Measurements from ENCODE around the gene PRDM16. TPM values are rescaled to one million over a fixed set of nuclear protein-coding genes. Genes with fewer than 3 reads are reported as not detected.

PRDM16 gene
- polyA plus RNA-seq, 1 of the 3 experiments (the other 2 are of a cell fraction): not detected

DNA sequence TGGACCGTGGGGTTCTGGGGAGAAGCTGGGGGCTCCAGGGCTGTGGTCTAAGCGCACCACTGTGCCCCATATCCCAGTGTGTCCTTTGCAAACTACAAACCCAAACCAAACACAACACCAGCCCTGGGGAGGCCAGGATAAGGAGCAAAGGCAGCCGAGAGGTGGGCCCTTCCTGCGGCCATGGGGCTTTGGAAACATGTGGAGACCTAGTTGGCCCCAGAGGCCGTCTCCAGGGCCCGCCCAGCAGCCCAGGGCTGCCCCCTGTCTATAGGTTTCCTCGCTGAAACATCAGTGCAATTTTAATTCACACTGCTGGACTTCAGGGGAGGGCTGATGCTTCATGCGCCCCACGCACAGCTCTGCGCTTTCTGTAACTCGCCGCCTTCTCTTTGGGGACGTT, 61.3 kb downstream of the PRDM16 start:
- H3K4me2 ChIP-seq: no peak overlapping the region
- H3K4me3 ChIP-seq (ENCODE audit: low read depth in 2 of 2, low read length in 1 of 2): no peak overlapping the region
- H3K36me3 ChIP-seq (replicated peaks in 1 of 2; ENCODE audit: control insufficient read depth in 1 of 2, insufficient read depth in 2 of 2, low read length in 1 of 2): no peaks in the 10 kb centered on the region
- H3K27me3 ChIP-seq (ENCODE audit: insufficient read depth): no peaks in the 10 kb centered on the region
- H3K9me2 ChIP-seq: no peaks in the 10 kb centered on the region
- H3K4me1 ChIP-seq (ENCODE audit: control insufficient read depth in 1 of 2, insufficient read depth in 2 of 2, low read depth in 1 of 2, low read length in 1 of 2): no peaks in the 10 kb centered on the region
- no peaks in the 10 kb centered on the region for H3F3A ChIP-seq (replicated peaks; ENCODE audit: insufficient read depth)
- POLR2A ChIA-PET: no interaction called here
- no peak overlapping the region for H2AFZ ChIP-seq (ENCODE audit: low read depth)
- no peak for TF ChIP-seq RFX5 (IDR thresholded peaks at IDR 0.05; ENCODE audit: low read length)
- TF ChIP-seq POLR2AphosphoS5 (IDR thresholded peaks at IDR 0.05; ENCODE audit: low read depth, low read length): no peak
- TF ChIP-seq, protein P1, sequence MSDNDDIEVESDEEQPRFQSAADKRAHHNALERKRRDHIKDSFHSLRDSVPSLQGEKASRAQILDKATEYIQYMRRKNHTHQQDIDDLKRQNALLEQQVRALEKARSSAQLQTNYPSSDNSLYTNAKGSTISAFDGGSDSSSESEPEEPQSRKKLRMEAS (IDR thresholded peaks at IDR 0.05; ENCODE audit: low read depth): no peak
- TF ChIP-seq FOXM1 (IDR thresholded peaks at IDR 0.05; ENCODE audit: low read depth): no peak
- no peak for TF ChIP-seq FOXJ3 (CRISPR knock-in tag; IDR thresholded peaks at IDR 0.05)
- no peak for TF ChIP-seq GATA2 (CRISPR knock-in tag; IDR thresholded peaks at IDR 0.05)
- TF ChIP-seq GABPA (IDR thresholded peaks at IDR 0.05; ENCODE audit: low read depth): no peak
- TF ChIP-seq ELF1 (IDR thresholded peaks at IDR 0.05): no peak
- CTCF ChIA-PET: no interaction called here
- no peak for DNase-seq
- no peak overlapping the region for H3K9ac ChIP-seq
- H3K79me2 ChIP-seq (ENCODE audit: insufficient read depth): no peaks in the 10 kb centered on the region
- H4K20me1 ChIP-seq (ENCODE audit: insufficient read depth): no peaks in the 10 kb centered on the region
- WGBS (ENCODE audit: low lambda C conversion rate): 55% methylated on average over 8 of the region's 13 CpGs
- H3K9me3 ChIP-seq: no peaks in the 10 kb centered on the region
- no peak overlapping the region for H3K27ac ChIP-seq (ENCODE audit: low read depth in 2 of 2, low read length in 1 of 2)

DNA sequence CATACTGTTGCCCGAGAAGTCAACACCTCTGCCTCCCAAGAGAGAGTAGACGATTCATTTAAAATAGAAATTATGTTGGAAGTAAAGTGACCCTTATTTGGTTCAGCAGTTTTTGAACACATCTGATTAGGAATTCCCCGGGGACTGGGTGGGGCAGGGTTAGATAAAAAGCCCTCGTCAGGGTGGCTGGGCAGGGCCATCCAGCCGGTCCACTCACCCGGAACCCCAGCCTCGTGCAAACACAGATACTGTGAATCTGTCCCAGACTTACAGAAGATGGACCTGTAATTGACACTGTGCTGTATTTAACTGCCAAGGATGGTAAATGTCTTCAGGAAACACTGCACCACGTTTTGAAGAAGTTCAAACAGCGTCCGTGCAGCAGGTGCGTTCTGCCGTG, 63.7 kb downstream of the PRDM16 start:
- Histone ChIP-seq H3F3A (replicated peaks; ENCODE audit: insufficient read depth) (no peaks in the 10 kb centered on the region), H3K36me3 (replicated peaks in 1 of 2; ENCODE audit: control insufficient read depth in 1 of 2, insufficient read depth in 2 of 2, low read length in 1 of 2) (no peaks in the 10 kb centered on the region), H3K27me3 (ENCODE audit: insufficient read depth) (no peaks in the 10 kb centered on the region), H3K27ac (ENCODE audit: low read depth in 2 of 2, low read length in 1 of 2) (no peak overlapping the region), H3K9me2 (no peaks in the 10 kb centered on the region), H3K4me3 (ENCODE audit: low read depth in 2 of 2, low read length in 1 of 2) (no peak overlapping the region), H3K4me1 (ENCODE audit: control insufficient read depth in 1 of 2, insufficient read depth in 2 of 2, low read depth in 1 of 2, low read length in 1 of 2) (no peaks in the 10 kb centered on the region), H2AFZ (ENCODE audit: low read depth) (no peak overlapping the region), H3K79me2 (ENCODE audit: insufficient read depth) (no peaks in the 10 kb centered on the region), H4K20me1 (ENCODE audit: insufficient read depth) (no peaks in the 10 kb centered on the region), H3K9ac (no peak overlapping the region), H3K4me2 (no peak overlapping the region), H3K9me3 (no peaks in the 10 kb centered on the region)
- ChIA-PET POLR2A (no interaction called here), CTCF (no interaction called here)
- 27% methylated on average over 5 of the region's 12 CpGs for WGBS (ENCODE audit: low lambda C conversion rate)
- no peak for DNase-seq
- TF ChIP-seq, protein P2, sequence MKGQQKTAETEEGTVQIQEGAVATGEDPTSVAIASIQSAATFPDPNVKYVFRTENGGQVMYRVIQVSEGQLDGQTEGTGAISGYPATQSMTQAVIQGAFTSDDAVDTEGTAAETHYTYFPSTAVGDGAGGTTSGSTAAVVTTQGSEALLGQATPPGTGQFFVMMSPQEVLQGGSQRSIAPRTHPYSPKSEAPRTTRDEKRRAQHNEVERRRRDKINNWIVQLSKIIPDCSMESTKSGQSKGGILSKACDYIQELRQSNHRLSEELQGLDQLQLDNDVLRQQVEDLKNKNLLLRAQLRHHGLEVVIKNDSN (IDR thresholded peaks at IDR 0.05; ENCODE audit: borderline replicate concordance, low read depth): no peak
- TF ChIP-seq ELF1 (IDR thresholded peaks at IDR 0.05): no peak

DNA sequence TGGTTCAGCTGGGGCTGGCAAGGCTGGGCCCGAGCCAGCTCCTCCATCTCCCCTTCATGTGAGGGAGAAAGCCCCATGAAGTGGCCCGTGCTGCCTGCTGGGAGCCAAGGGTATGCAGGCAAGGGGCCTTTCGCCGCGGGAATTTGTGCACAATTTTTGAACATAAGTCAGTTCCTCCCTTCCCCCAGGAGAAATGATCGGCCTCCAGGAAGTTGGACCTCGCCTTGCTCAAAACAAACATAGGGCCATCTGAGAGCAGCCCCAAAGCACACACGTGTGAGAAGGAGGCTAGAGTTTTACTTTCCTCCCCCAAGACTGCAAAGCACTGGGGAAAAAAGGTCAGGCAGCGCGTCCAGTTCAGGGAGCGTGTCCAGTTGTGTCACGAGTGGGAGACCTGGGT, 64.7 kb downstream of the PRDM16 start:
- POLR2A ChIA-PET: no interaction called here
- H2AFZ ChIP-seq (ENCODE audit: low read depth): no peak overlapping the region
- TF ChIP-seq RXRA (IDR thresholded peaks at IDR 0.05; ENCODE audit: borderline replicate concordance, low read depth) (no peak), CHD2 (IDR thresholded peaks at IDR 0.05; ENCODE audit: low read length, partially characterized antibody) (no peak), FOSL2 (IDR thresholded peaks at IDR 0.05; ENCODE audit: borderline replicate concordance, low read depth) (no peak), NRF1 (IDR thresholded peaks at IDR 0.05; ENCODE audit: low read depth, low read length) (no peak), TAF1 (IDR thresholded peaks at IDR 0.05; ENCODE audit: borderline replicate concordance, low read depth, low read length) (no peak), MEF2A (IDR thresholded peaks at IDR 0.05; ENCODE audit: borderline replicate concordance, low read depth) (no peak), TCF12 (IDR thresholded peaks at IDR 0.05) (no peak), NFIC (IDR thresholded peaks at IDR 0.05; ENCODE audit: borderline replicate concordance) (no peak), EZH2phosphoT487 (IDR thresholded peaks at IDR 0.05; ENCODE audit: borderline replicate concordance, low read depth) (no peak), YY1 (IDR thresholded peaks at IDR 0.05; ENCODE audit: low read depth) (no peak)
- TF ChIP-seq, protein P1 (IDR thresholded peaks at IDR 0.05; ENCODE audit: low read depth): no peak
- TF ChIP-seq, protein P3, sequence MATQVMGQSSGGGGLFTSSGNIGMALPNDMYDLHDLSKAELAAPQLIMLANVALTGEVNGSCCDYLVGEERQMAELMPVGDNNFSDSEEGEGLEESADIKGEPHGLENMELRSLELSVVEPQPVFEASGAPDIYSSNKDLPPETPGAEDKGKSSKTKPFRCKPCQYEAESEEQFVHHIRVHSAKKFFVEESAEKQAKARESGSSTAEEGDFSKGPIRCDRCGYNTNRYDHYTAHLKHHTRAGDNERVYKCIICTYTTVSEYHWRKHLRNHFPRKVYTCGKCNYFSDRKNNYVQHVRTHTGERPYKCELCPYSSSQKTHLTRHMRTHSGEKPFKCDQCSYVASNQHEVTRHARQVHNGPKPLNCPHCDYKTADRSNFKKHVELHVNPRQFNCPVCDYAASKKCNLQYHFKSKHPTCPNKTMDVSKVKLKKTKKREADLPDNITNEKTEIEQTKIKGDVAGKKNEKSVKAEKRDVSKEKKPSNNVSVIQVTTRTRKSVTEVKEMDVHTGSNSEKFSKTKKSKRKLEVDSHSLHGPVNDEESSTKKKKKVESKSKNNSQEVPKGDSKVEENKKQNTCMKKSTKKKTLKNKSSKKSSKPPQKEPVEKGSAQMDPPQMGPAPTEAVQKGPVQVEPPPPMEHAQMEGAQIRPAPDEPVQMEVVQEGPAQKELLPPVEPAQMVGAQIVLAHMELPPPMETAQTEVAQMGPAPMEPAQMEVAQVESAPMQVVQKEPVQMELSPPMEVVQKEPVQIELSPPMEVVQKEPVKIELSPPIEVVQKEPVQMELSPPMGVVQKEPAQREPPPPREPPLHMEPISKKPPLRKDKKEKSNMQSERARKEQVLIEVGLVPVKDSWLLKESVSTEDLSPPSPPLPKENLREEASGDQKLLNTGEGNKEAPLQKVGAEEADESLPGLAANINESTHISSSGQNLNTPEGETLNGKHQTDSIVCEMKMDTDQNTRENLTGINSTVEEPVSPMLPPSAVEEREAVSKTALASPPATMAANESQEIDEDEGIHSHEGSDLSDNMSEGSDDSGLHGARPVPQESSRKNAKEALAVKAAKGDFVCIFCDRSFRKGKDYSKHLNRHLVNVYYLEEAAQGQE (IDR thresholded peaks at IDR 0.05; ENCODE audit: low read depth, low read length): no peak

More for the DNA sequence above, 64.7 kb downstream of the PRDM16 start:
- Histone ChIP-seq H3K9me2 (no peaks in the 10 kb centered on the region), H4K20me1 (ENCODE audit: insufficient read depth) (no peaks in the 10 kb centered on the region), H3K36me3 (replicated peaks in 1 of 2; ENCODE audit: control insufficient read depth in 1 of 2, insufficient read depth in 2 of 2, low read length in 1 of 2) (no peaks in the 10 kb centered on the region), H3K9ac (no peak overlapping the region), H3F3A (replicated peaks; ENCODE audit: insufficient read depth) (no peaks in the 10 kb centered on the region), H3K79me2 (ENCODE audit: insufficient read depth) (no peaks in the 10 kb centered on the region), H3K27ac (ENCODE audit: low read depth in 2 of 2, low read length in 1 of 2) (no peak overlapping the region), H3K4me1 (ENCODE audit: control insufficient read depth in 1 of 2, insufficient read depth in 2 of 2, low read depth in 1 of 2, low read length in 1 of 2) (no peaks in the 10 kb centered on the region), H3K4me3 (ENCODE audit: low read depth in 2 of 2, low read length in 1 of 2) (no peak overlapping the region), H3K27me3 (ENCODE audit: insufficient read depth) (no peaks in the 10 kb centered on the region), H3K9me3 (no peaks in the 10 kb centered on the region), H3K4me2 (no peak overlapping the region)
- WGBS (ENCODE audit: low lambda C conversion rate): 66% methylated on average over 7 of the region's 12 CpGs
- CTCF ChIA-PET: no interaction called here
- DNase-seq: no peak

Measured in SK-N-SH (cell line).